ENCODE results near the gene SCOC. TPM values are rescaled to one million over a fixed set of nuclear protein-coding genes. Genes with fewer than 3 reads are reported as not detected.

The SCOC gene
- total RNA-seq, 2 donors from 2014 or later, result 8.7 to 9.7 TPM

Other genes starting within 250 kb of the SCOC start
- 1 to 10 TPM; 1.1 to 4.2 TPM for gene MAML3, start 219.5 kb upstream of the SCOC start, total RNA-seq
- gene CLGN, start 54.0 kb downstream of the SCOC start, total RNA-seq, result not detected
- gene MGAT4D, start 124.6 kb downstream of the SCOC start, total RNA-seq, result not detected
- gene ELMOD2, start 150.5 kb downstream of the SCOC start, total RNA-seq, result 10 to 100 TPM; 11.6 to 12.9 TPM
- not detected for gene UCP1, start 195.3 kb downstream of the SCOC start, total RNA-seq

Measured in T-helper 17 cell (primary cell).